HepG2 (cell line): ENCODE measurements around the gene KREMEN1. TPM values are rescaled to one million over a fixed set of nuclear protein-coding genes. Genes with fewer than 3 reads are reported as not detected.

Experiments
- FOXO4 ChIP-seq: sonication (generic); formaldehyde crosslinking; conservative IDR thresholded peaks from 2 replicates; pipeline ENCODE4 v1.8.1; 2023; ENCODE audit warnings: missing genetic modification reagents
- MAFF ChIP-seq: IDR thresholded peaks from 2 replicates; pipeline ENCODE4 v1.6.1; 2011; ENCODE audit warnings: low read depth, low read length, improper control_type of control experiment
- MLXIP ChIP-seq: sonication (generic); formaldehyde crosslinking; IDR thresholded peaks from 2 replicates; pipeline ENCODE4 v1.9.0; 2021; ENCODE audit warnings: missing genetic modification reagents, borderline replicate concordance
- NFAT5 ChIP-seq: sonication (generic); formaldehyde crosslinking; IDR thresholded peaks from 2 replicates; pipeline ENCODE4 v1.4.0; 2020; ENCODE audit warnings: missing genetic modification reagents
- REST ChIP-seq, 2 experiments: IDR thresholded peaks; 2 replicates each; pipeline ENCODE4 v1.6.1; 2011 to 2012; ENCODE audit warnings: low read length in 2 of 2, borderline replicate concordance in 1 of 2, low read depth in 1 of 2, mild to moderate bottlenecking in 1 of 2, moderate library complexity in 1 of 2
- SNAPC4 ChIP-seq: sonication (generic); formaldehyde crosslinking; IDR thresholded peaks from 2 replicates; pipeline ENCODE4 v1.4.0; 2020; ENCODE audit warnings: mild to moderate bottlenecking, missing genetic modification reagents
- ZNF580 ChIP-seq: IDR thresholded peaks from 2 replicates; pipeline ENCODE4 v1.6.1; 2016; ENCODE audit warnings: low read depth, borderline replicate concordance
- polyA plus RNA-seq, 8 experiments: library from polyadenylated mRNA; depleted of rRNA in 3 of 8; stranded (reverse) in 7 of 8; unstranded in 1 of 8; fragments of >200 nt; fragmentation: Illumina TruSeq in 4 of 8; extraction: Trizol in 4 of 8; gene quantifications; 2 replicates each; pipeline versions ENCODE4 v1.2.1 to v1.2.3, GENCODE V29; 2011 to 2016; ENCODE audit warnings: low read depth in 4 of 8, missing spikeins in 1 of 8, mixed read lengths in 1 of 8; ENCODE audit not compliant: insufficient read depth in 1 of 8
- total RNA-seq, 5 experiments: library from RNA; depleted of rRNA; stranded (reverse); fragments of >200 nt; fragmentation: Illumina TruSeq; extraction: Trizol; gene quantifications; 2 replicates each; pipeline ENCODE4 v1.2.3, GENCODE V29; 2016; ENCODE audit warnings: low read depth in 1 of 5

KREMEN1 gene
- total and polyA plus RNA-seq, 2 of the 13 experiments (the other 11 are each of a cell fraction or from before 2014, with no cell fraction given): 9.8 to 13.8 TPM

GRCh38 chr22:29081517-29082236, 8.8 kb downstream of the KREMEN1 start (continued):
- TF ChIP-seq REST (IDR thresholded peaks at IDR 0.05; ENCODE audit: borderline replicate concordance in 1 of 2, low read depth in 1 of 2, low read length in 2 of 2): no peak
- TF ChIP-seq SNAPC4 (CRISPR knock-in tag): no peak
- TF ChIP-seq FOXO4: no peak
- TF ChIP-seq MAFF: no peak
- no peak for TF ChIP-seq NFAT5 (CRISPR knock-in tag)
- TF ChIP-seq ZNF580 (CRISPR knock-in tag): no peak
- no peak for TF ChIP-seq MLXIP
